Measurements from ENCODE around the gene SORD.

GRCh38 chr15:45091576-45091975 is 68.6 kb downstream of the SORD start:
- TF ChIP-seq POLR2A (IDR thresholded peaks at IDR 0.05; ENCODE audit: low read length) (no peak), GATA1 (IDR thresholded peaks at IDR 0.05; ENCODE audit: low read depth, low read length) (no peak)
